Measurements from ENCODE around the gene COASY. TPM values are rescaled to one million over a fixed set of nuclear protein-coding genes. Genes with fewer than 3 reads are reported as not detected.

Gene COASY
- 55.1 TPM for polyA plus RNA-seq (2013, experiment 1 of 4)
- polyA plus RNA-seq (2013, experiment 2 of 4): 63.8 TPM
- 56.7 TPM for polyA plus RNA-seq (2013, experiment 3 of 4)
- polyA plus RNA-seq (2013, experiment 4 of 4): 59.8 TPM

- no peaks in the 10 kb centered on the region for H3K27me3 ChIP-seq (ENCODE audit: control insufficient read depth, insufficient read depth, low read length, poor library complexity, severe bottlenecking)
- H3K9me3 ChIP-seq (ENCODE audit: control insufficient read depth, low read length): no peaks in the 10 kb centered on the region
- H3K27ac ChIP-seq (ENCODE audit: insufficient read depth, low read depth, low read length, poor library complexity, severe bottlenecking): peak within 1 kb of the TSS; percentile 28
- peaks cover 18% of the 10 kb centered on the region for H3K4me1 ChIP-seq (ENCODE audit: control insufficient read depth, insufficient read depth, low read length)
- H3K4me3 ChIP-seq (ENCODE audit: insufficient read depth, low read depth, low read length): peak within 1 kb of the TSS; percentile 91
- H3K36me3 ChIP-seq (ENCODE audit: control insufficient read depth, insufficient read depth, low read length): peaks cover 4% of the 10 kb centered on the region
- 1% methylated on average over 26 of the region's 26 CpGs for WGBS, 2 experiments
These were observed at the start of gene COASY for GRCh38 chr17:42561897-42562387. Gene COASY, plus strand, starts transcription at chr17:42562148. Its CDS starts 475 bp downstream, at chr17:42562623.

- H3K36me3 ChIP-seq (ENCODE audit: control insufficient read depth, insufficient read depth, low read length): peaks cover 9% of the 10 kb centered on the region
- 93 to 94% methylated on average over 9 of the region's 9 CpGs for WGBS, 2 experiments
- no peaks in the 10 kb centered on the region for H3K27me3 ChIP-seq (ENCODE audit: control insufficient read depth, insufficient read depth, low read length, poor library complexity, severe bottlenecking)
- H3K4me3 ChIP-seq (ENCODE audit: insufficient read depth, low read depth, low read length): no peak overlapping the region
- peaks cover 7% of the 10 kb centered on the region for H3K4me1 ChIP-seq (ENCODE audit: control insufficient read depth, insufficient read depth, low read length)
- no peak overlapping the region for H3K27ac ChIP-seq (ENCODE audit: insufficient read depth, low read depth, low read length, poor library complexity, severe bottlenecking)
- H3K9me3 ChIP-seq (ENCODE audit: control insufficient read depth, low read length): no peaks in the 10 kb centered on the region
These were observed 49.7 kb upstream of the COASY start for GRCh38 chr17:42512246-42512645.

- Histone ChIP-seq H3K9me3 (ENCODE audit: control insufficient read depth, low read length) (no peaks in the 10 kb centered on the region), H3K27ac (ENCODE audit: insufficient read depth, low read depth, low read length, poor library complexity, severe bottlenecking) (no peak overlapping the region), H3K4me1 (ENCODE audit: control insufficient read depth, insufficient read depth, low read length) (peaks cover 7% of the 10 kb centered on the region), H3K27me3 (ENCODE audit: control insufficient read depth, insufficient read depth, low read length, poor library complexity, severe bottlenecking) (no peaks in the 10 kb centered on the region), H3K36me3 (ENCODE audit: control insufficient read depth, insufficient read depth, low read length) (peaks cover 9% of the 10 kb centered on the region), H3K4me3 (ENCODE audit: insufficient read depth, low read depth, low read length) (no peak overlapping the region)
- 93% methylated on average over 6 of the region's 6 CpGs for WGBS, 2 experiments
These were observed 49.2 kb upstream of the COASY start for GRCh38 chr17:42512733-42513251.

- H3K4me3 ChIP-seq (ENCODE audit: insufficient read depth, low read depth, low read length): no peak overlapping the region
- no peaks in the 10 kb centered on the region for H3K9me3 ChIP-seq (ENCODE audit: control insufficient read depth, low read length)
- WGBS, 2 experiments: 95 to 97% methylated on average over 11 of the region's 11 CpGs
- no peaks in the 10 kb centered on the region for H3K27me3 ChIP-seq (ENCODE audit: control insufficient read depth, insufficient read depth, low read length, poor library complexity, severe bottlenecking)
- peaks cover 2% of the 10 kb centered on the region for H3K36me3 ChIP-seq (ENCODE audit: control insufficient read depth, insufficient read depth, low read length)
- H3K27ac ChIP-seq (ENCODE audit: insufficient read depth, low read depth, low read length, poor library complexity, severe bottlenecking): peak overlapping the region; percentile 26
- peaks cover 15% of the 10 kb centered on the region for H3K4me1 ChIP-seq (ENCODE audit: control insufficient read depth, insufficient read depth, low read length)
These were observed 48.3 kb upstream of the COASY start for GRCh38 chr17:42513686-42514085.

- Histone ChIP-seq H3K4me1 (ENCODE audit: control insufficient read depth, insufficient read depth, low read length) (peaks cover 21% of the 10 kb centered on the region), H3K27me3 (ENCODE audit: control insufficient read depth, insufficient read depth, low read length, poor library complexity, severe bottlenecking) (no peaks in the 10 kb centered on the region), H3K27ac (ENCODE audit: insufficient read depth, low read depth, low read length, poor library complexity, severe bottlenecking) (no peak overlapping the region), H3K9me3 (ENCODE audit: control insufficient read depth, low read length) (no peaks in the 10 kb centered on the region), H3K4me3 (ENCODE audit: insufficient read depth, low read depth, low read length) (no peak overlapping the region), H3K36me3 (ENCODE audit: control insufficient read depth, insufficient read depth, low read length) (no peaks in the 10 kb centered on the region)
- 93 to 94% methylated on average over 11 of the region's 11 CpGs for WGBS, 2 experiments
These were observed 47.7 kb upstream of the COASY start for GRCh38 chr17:42514279-42514678.

- Histone ChIP-seq H3K9me3 (ENCODE audit: control insufficient read depth, low read length) (no peaks in the 10 kb centered on the region), H3K27ac (ENCODE audit: insufficient read depth, low read depth, low read length, poor library complexity, severe bottlenecking) (no peak overlapping the region), H3K4me1 (ENCODE audit: control insufficient read depth, insufficient read depth, low read length) (peaks cover 27% of the 10 kb centered on the region), H3K36me3 (ENCODE audit: control insufficient read depth, insufficient read depth, low read length) (no peaks in the 10 kb centered on the region), H3K27me3 (ENCODE audit: control insufficient read depth, insufficient read depth, low read length, poor library complexity, severe bottlenecking) (no peaks in the 10 kb centered on the region), H3K4me3 (ENCODE audit: insufficient read depth, low read depth, low read length) (no peak overlapping the region)
- 81 to 85% methylated on average over 8 of the region's 8 CpGs for WGBS, 2 experiments
These were observed 47.1 kb upstream of the COASY start for GRCh38 chr17:42514867-42515266.

GRCh38 chr17:42517516-42517915, 44.4 kb upstream of the COASY start:
- 34 to 38% methylated on average over 9 of the region's 9 CpGs for WGBS, 2 experiments
- no peaks in the 10 kb centered on the region for H3K36me3 ChIP-seq (ENCODE audit: control insufficient read depth, insufficient read depth, low read length)
- no peak overlapping the region for H3K27ac ChIP-seq (ENCODE audit: insufficient read depth, low read depth, low read length, poor library complexity, severe bottlenecking)
- H3K4me3 ChIP-seq (ENCODE audit: insufficient read depth, low read depth, low read length): no peak overlapping the region
- H3K9me3 ChIP-seq (ENCODE audit: control insufficient read depth, low read length): no peaks in the 10 kb centered on the region
- peaks cover 51% of the 10 kb centered on the region for H3K4me1 ChIP-seq (ENCODE audit: control insufficient read depth, insufficient read depth, low read length)
- no peaks in the 10 kb centered on the region for H3K27me3 ChIP-seq (ENCODE audit: control insufficient read depth, insufficient read depth, low read length, poor library complexity, severe bottlenecking)

GRCh38 chr17:42518046-42518754, 43.7 kb upstream of the COASY start:
- WGBS, 2 experiments: 85 to 87% methylated on average over 9 of the region's 9 CpGs
- H3K9me3 ChIP-seq (ENCODE audit: control insufficient read depth, low read length): no peaks in the 10 kb centered on the region
- H3K4me1 ChIP-seq (ENCODE audit: control insufficient read depth, insufficient read depth, low read length): peaks cover 53% of the 10 kb centered on the region
- no peak overlapping the region for H3K27ac ChIP-seq (ENCODE audit: insufficient read depth, low read depth, low read length, poor library complexity, severe bottlenecking)
- H3K36me3 ChIP-seq (ENCODE audit: control insufficient read depth, insufficient read depth, low read length): no peaks in the 10 kb centered on the region
- H3K27me3 ChIP-seq (ENCODE audit: control insufficient read depth, insufficient read depth, low read length, poor library complexity, severe bottlenecking): no peaks in the 10 kb centered on the region
- no peak overlapping the region for H3K4me3 ChIP-seq (ENCODE audit: insufficient read depth, low read depth, low read length)

GRCh38 chr17:42518755-42519545, 43.0 kb upstream of the COASY start:
- peaks cover 53% of the 10 kb centered on the region for H3K4me1 ChIP-seq (ENCODE audit: control insufficient read depth, insufficient read depth, low read length)
- H3K9me3 ChIP-seq (ENCODE audit: control insufficient read depth, low read length): no peaks in the 10 kb centered on the region
- peak overlapping the region; percentile 99 for H3K27ac ChIP-seq (ENCODE audit: insufficient read depth, low read depth, low read length, poor library complexity, severe bottlenecking)

More at GRCh38 chr17:42518755-42519545, 43.0 kb upstream of the COASY start:
- 93% methylated on average over 5 to 6 of the region's 6 CpGs for WGBS, 2 experiments
- Histone ChIP-seq H3K27me3 (ENCODE audit: control insufficient read depth, insufficient read depth, low read length, poor library complexity, severe bottlenecking) (no peaks in the 10 kb centered on the region), H3K4me3 (ENCODE audit: insufficient read depth, low read depth, low read length) (no peak overlapping the region), H3K36me3 (ENCODE audit: control insufficient read depth, insufficient read depth, low read length) (no peaks in the 10 kb centered on the region)
